Immature natural killer cell (primary cell): Measurements from ENCODE around the gene DNAH8. TPM values are rescaled to one million over a fixed set of nuclear protein-coding genes. Genes with fewer than 3 reads are reported as not detected.
"Not testable (repeated sequence)": the region's sequence is repeated elsewhere in the genome, so short reads cannot be mapped to it uniquely, and the experiment has no call there.

Source experiments
- DNase-seq, 3 donors: peaks; one replicate each; pipeline ENCODE4 v3.0.0; 2022; ENCODE audit warnings: mixed read lengths in 1 of 3
- H3K27ac Mint-ChIP-seq, 6 donors: one replicate each; pipeline ENCODE4 v1.8.0; 2020; ENCODE audit warnings: mixed read lengths in 6 of 6, mild to moderate bottlenecking in 5 of 6, inconsistent platforms in 4 of 6, moderate library complexity in 3 of 6
- H3K27me3 Mint-ChIP-seq, 3 donors: one replicate each; pipeline ENCODE4 v1.8.0; 2020 to 2021; ENCODE audit warnings: low read depth in 3 of 3, mild to moderate bottlenecking in 3 of 3, mixed read lengths in 3 of 3, moderate library complexity in 3 of 3, inconsistent platforms in 1 of 3
- H3K36me3 Mint-ChIP-seq, 3 donors: one replicate each; pipeline ENCODE4 v1.8.0; 2020; ENCODE audit warnings: mixed read lengths in 3 of 3, inconsistent platforms in 2 of 3, mild to moderate bottlenecking in 2 of 3
- H3K4me1 Mint-ChIP-seq, 2 donors: one replicate each; pipeline ENCODE4 v1.8.0; 2020; ENCODE audit warnings: inconsistent platforms in 2 of 2, mild to moderate bottlenecking in 2 of 2, mixed read lengths in 2 of 2, moderate library complexity in 1 of 2
- H3K4me3 Mint-ChIP-seq, 5 donors: one replicate each; pipeline ENCODE4 v1.8.0; 2020; ENCODE audit warnings: mild to moderate bottlenecking in 5 of 5, mixed read lengths in 5 of 5, inconsistent platforms in 3 of 5, moderate library complexity in 3 of 5
- H3K9me3 Mint-ChIP-seq, 6 donors: one replicate each; pipeline ENCODE4 v1.8.0; 2020; ENCODE audit warnings: mild to moderate bottlenecking in 6 of 6, mixed read lengths in 6 of 6, inconsistent platforms in 4 of 6, moderate library complexity in 3 of 6
- polyA plus RNA-seq, 3 donors: library from polyadenylated mRNA; unstranded; fragments of 300-500 nt; fragmentation: Illumina TruSeq; gene quantifications; one replicate each; pipeline ENCODE4 v1.2.3, GENCODE V29; 2021

Gene DNAH8
- polyA plus RNA-seq, 3 donors from 2014 or later = not detected

DNA sequence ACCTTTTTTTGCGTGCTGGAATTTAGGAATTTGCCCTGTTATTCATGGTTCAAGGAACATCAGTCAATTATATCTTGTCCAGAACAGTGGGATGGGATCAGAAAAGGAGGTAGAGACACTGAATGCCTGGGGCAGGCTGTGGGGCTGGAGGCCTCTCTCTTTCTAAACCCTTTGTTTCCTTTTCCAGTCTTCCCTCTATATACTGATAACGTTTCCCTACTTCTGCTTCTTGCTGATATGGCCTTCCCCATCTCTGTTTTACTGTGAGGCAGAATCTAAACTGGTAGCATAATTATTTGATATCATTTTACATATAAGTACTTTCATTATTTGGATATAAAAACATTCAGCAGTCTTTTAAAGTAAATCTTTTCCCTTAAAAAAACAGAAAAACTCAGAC, 67.5 kb downstream of the DNAH8 start:
- H3K36me3 Mint-ChIP-seq = no peaks in the 10 kb centered on the region
- no peak overlapping the region for H3K4me3 Mint-ChIP-seq
- H3K27me3 Mint-ChIP-seq = peaks cover 4 to 7% (median 5%) of the 10 kb centered on the region in 3 donors
- H3K9me3 Mint-ChIP-seq = no peaks in the 10 kb centered on the region
- no peak for DNase-seq
- no peaks in the 10 kb centered on the region for H3K4me1 Mint-ChIP-seq
- no peak overlapping the region for H3K27ac Mint-ChIP-seq

DNA sequence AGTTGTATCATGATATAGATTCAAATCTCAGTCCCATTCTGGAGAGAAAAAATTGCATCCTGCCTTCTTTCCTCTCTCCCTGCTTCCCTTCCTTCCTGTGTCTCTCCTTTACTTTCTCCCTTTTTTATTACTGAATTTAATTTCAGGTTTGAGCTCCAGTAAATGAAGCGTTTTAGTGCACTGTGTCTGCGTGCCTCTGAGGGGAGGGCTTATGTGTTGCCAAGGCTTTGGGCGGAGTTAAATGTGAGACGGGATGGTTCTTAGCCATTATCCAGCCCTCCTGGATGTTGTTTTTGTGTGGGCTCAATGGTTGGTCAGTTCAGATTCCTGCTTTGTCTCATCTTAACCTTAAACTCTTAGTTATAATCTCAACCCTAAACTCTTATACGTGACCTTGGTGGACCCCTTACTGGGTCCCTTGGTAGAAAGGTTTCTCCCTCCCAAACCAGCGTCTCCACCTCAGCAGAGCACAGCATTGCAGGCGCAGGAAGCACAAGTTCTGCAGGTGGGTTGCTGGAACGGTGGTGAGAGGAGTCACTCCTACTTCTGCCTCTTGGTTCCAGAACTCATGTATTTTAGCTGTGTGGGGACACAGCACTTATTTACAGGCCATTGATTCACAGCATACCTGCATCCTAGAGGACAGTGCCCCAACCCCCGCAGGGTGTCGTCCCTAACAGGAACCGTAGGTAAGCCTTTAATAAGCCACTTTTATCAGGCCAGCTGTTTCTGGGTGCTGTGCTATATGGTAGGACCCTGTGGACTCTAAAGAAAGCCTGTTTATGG, 68.5 kb downstream of the DNAH8 start:
- H3K4me3 Mint-ChIP-seq = no peak overlapping the region
- no peak for DNase-seq
- H3K27ac Mint-ChIP-seq = no peak overlapping the region
- no peaks in the 10 kb centered on the region for H3K36me3 Mint-ChIP-seq
- no peaks in the 10 kb centered on the region for H3K4me1 Mint-ChIP-seq
- no peaks in the 10 kb centered on the region for H3K9me3 Mint-ChIP-seq
- H3K27me3 Mint-ChIP-seq = peaks cover 5 to 10% (median 5%) of the 10 kb centered on the region in 3 donors

DNA sequence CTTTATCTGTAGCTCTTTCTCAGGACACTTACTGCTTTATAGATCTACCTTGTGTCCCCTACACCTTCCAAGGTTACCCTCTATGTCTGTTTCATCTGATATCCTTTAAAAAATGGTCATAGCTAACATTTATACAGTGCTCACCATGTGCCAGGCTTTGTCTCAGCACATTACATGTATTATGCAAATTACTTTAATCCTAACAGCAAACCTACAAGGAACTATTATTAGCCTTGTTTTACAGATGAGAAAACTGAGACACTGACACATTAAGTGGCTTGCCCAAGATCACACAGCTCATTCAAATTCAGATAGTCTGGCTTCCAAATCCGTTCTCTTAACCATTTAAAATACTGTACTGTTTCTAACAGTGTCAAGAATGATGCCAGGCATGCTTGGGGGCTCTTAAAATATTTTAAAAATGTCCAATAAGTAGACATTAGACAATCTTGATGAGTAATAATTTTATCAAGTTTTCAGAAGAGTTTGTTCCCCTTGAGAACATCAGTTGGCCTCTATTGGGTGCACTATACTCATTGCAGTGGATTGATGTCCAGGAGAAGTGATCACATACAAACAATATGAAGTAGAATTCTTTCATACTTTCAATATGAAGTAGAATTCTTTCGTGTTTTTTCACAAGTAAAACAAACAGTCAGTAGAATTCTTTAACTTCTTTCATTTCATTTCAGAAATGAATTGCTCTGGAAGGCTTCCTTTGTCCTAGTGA, 69.6 kb downstream of the DNAH8 start:
- Mint-ChIP-seq H3K9me3 (no peaks in the 10 kb centered on the region), H3K4me1 (no peaks in the 10 kb centered on the region), H3K27ac (no peak overlapping the region), H3K36me3 (no peaks in the 10 kb centered on the region), H3K27me3 (peaks cover 7 to 10% (median 8%) of the 10 kb centered on the region in 3 donors), H3K4me3 (no peak overlapping the region)
- DNase-seq = no peak

DNA sequence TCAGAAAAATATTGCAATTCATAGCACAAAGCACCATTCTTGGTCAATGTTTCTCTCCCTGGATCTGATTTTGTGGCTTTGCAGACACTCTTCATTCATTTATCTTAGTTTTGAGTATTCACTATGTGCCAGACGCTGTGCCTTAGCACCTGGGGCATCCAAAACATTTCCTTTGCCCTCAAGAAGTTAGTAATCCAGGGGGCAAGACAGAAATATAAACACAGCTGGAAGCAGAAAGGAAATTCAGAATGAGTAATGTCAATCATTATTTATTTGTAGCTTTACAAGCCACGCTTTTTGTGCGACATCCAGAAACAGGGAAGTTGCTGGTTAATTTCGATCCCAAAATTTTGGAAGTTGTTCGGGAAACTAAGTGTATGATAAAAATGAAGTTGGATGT, 71.4 kb downstream of the DNAH8 start:
- DNase-seq = no peak
- H3K4me1 Mint-ChIP-seq = no peaks in the 10 kb centered on the region
- no peaks in the 10 kb centered on the region for H3K9me3 Mint-ChIP-seq

DNA sequence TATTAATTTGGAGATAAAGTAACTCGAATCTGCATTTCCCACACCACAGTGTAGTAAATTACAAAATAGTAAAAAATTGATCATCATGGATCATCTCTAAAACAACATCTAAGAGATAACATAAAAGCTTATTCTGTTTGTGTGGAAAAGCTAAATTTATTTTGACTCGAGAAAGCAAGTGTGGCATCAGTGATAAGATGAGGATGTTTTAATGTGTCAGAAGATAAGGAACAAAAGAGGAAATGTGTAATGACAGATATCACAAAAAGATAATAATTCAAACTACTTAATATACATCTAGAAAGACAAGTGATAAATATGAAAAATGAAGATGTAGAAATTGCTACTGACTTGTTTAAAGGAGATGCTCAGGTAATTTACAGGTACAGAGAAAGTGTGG, 74.1 kb downstream of the DNAH8 start:
- H3K4me1 Mint-ChIP-seq = no peaks in the 10 kb centered on the region
- no peak overlapping the region for H3K27ac Mint-ChIP-seq
- H3K36me3 Mint-ChIP-seq = no peaks in the 10 kb centered on the region
- no peak overlapping the region for H3K4me3 Mint-ChIP-seq
- peaks cover 8 to 10% (median 8%) of the 10 kb centered on the region in 3 donors for H3K27me3 Mint-ChIP-seq
- H3K9me3 Mint-ChIP-seq = no peaks in the 10 kb centered on the region
- DNase-seq = no peak

More for the DNA sequence above, 71.4 kb downstream of the DNAH8 start:
- Mint-ChIP-seq H3K36me3 (no peaks in the 10 kb centered on the region), H3K4me3 (no peak overlapping the region), H3K27me3 (peaks cover 6 to 10% (median 8%) of the 10 kb centered on the region in 3 donors), H3K27ac (no peak overlapping the region)

DNA sequence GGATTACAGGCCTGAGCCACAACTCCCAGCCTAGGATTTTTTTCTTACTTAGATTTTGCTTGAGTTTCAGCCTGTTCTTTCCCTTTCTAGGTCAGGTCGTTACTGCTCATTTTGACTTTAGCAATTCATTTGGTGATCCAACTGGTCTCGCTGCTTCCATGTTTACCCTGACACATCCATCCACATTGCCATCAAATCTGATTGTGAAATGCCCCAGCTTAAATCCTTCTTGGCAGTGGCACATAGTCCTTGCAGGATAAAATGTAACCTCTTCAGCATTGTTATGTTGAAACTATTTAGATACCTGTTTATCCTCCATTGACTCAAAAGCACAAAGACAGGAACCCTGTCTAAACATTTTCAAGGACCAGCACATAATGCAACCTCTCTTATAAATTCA, 77.2 kb downstream of the DNAH8 start:
- no peak for DNase-seq
- Mint-ChIP-seq H3K9me3 (no peaks in the 10 kb centered on the region), H3K4me1 (no peaks in the 10 kb centered on the region), H3K27ac (no peak overlapping the region), H3K36me3 (no peaks in the 10 kb centered on the region), H3K4me3 (no peak overlapping the region), H3K27me3 (peaks cover 6 to 13% (median 10%) of the 10 kb centered on the region in 3 donors)

DNA sequence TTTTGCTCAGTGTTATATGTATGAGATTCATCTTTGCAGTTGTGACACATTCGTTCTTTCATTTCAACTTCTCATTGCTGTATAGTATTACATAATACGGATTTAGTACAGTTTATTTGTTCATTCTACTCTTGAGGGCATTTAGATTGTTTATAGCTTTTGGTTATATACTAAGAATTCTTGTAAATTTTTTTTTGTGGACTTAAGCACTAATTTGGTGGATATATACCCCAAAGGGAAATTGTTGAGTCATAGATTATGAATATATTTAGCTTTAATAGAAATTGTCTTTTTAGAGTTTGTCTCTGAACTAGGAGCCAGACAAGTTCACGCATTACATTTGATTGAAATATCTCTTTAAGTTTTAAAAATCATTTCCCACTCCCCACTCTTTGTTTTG, 79.6 kb downstream of the DNAH8 start:
- no peak overlapping the region for H3K27ac Mint-ChIP-seq
- H3K4me3 Mint-ChIP-seq = no peak overlapping the region
- no peak for DNase-seq
- H3K27me3 Mint-ChIP-seq = peaks cover 8 to 13% (median 8%) of the 10 kb centered on the region in 3 donors
- no peaks in the 10 kb centered on the region for H3K4me1 Mint-ChIP-seq
- no peaks in the 10 kb centered on the region for H3K9me3 Mint-ChIP-seq
- no peaks in the 10 kb centered on the region for H3K36me3 Mint-ChIP-seq

DNA sequence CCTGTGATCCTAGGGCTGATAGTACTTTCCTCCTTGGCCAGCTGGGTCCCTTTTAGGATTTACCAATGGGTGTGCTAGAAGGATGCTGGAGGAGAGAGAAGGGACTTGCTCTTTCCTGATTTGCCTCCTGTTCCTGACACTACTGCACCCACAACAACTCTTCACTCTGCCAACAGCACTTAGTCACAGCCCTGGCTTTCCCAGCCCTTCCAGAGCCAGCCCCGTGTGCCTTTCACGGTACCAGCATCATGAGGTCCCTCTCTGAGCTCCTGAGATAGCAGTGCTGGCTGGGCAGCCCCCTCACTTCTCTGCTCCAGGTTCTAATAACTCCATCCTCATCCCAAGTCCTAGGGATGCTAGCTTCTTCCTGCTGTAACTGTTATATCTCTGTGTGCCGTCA, 80.9 kb downstream of the DNAH8 start:
- Mint-ChIP-seq H3K27me3 (peaks cover 14 to 16% (median 15%) of the 10 kb centered on the region in 3 donors), H3K4me3 (no peak overlapping the region), H3K27ac (no peak overlapping the region), H3K9me3 (no peaks in the 10 kb centered on the region), H3K36me3 (no peaks in the 10 kb centered on the region), H3K4me1 (no peaks in the 10 kb centered on the region)
- no peak for DNase-seq

DNA sequence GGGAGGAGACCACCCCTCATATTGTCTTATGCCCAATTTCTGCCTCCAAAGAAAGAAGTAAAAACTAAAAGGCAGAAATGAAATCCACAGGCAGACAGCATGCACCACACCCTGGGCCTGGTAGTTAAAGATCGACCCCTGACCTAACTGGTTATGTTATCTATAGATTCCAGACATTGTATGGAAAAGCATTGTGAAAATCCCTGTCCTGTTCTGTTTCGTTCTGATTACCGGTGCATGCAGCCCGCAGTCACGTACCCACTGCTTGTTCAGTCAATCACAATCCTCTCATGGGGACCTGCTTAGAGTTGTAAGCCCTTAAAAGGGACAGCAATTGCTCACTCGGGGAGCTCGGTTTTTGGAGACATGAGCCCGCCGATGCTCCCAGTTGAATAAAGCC, 81.3 kb downstream of the DNAH8 start:
- H3K4me3 Mint-ChIP-seq, H3K9me3 Mint-ChIP-seq, H3K4me1 Mint-ChIP-seq, H3K36me3 Mint-ChIP-seq, DNase-seq, H3K27ac Mint-ChIP-seq: not testable (repeated sequence)
- H3K27me3 Mint-ChIP-seq = peaks cover 14 to 16% (median 15%) of the 10 kb centered on the region in 3 donors

DNA sequence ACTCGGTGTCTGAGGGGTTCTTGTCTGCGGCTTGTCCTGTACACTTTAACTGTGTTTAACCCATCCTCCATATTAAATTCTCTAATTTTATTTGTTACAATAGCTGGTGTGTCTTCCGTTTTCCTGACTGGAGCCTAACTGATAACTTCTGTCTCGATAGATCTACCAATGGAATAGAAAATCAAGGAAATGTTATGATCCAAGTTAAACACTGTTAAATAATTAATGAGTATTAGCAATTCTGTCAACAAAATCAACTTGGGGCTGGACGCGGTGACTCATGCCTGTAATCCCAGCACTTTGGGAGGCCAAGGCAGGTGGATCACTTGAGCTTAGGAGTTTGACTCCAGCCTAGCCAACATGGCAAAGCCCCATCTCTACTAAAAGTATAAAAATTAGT, 81.7 kb downstream of the DNAH8 start:
- H3K27ac Mint-ChIP-seq = no peak overlapping the region
- H3K4me3 Mint-ChIP-seq = no peak overlapping the region
- peaks cover 14 to 16% (median 15%) of the 10 kb centered on the region in 3 donors for H3K27me3 Mint-ChIP-seq
- no peaks in the 10 kb centered on the region for H3K36me3 Mint-ChIP-seq
- no peaks in the 10 kb centered on the region for H3K4me1 Mint-ChIP-seq
- H3K9me3 Mint-ChIP-seq = no peaks in the 10 kb centered on the region
- no peak for DNase-seq

DNA sequence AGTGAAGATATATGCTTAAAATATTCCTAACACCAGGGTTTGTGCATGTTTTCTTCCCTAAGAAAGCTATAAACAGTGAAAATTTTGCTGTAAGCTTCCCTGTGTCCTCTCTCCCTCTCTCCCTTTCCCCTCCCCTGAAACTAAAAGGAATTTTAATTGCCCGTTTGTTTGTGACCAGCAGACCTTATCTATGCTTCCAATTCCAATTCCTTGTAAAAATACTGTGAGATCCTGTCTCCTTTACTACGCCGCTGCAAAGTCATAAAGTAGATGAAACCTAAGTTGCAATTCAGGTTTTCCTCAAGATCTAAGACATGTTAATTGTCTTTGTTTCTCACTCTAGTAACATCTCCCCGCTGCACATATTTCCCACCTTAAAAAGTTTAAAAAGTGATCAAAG, 82.3 kb downstream of the DNAH8 start:
- Mint-ChIP-seq H3K4me3 (no peak overlapping the region), H3K27ac (no peak overlapping the region), H3K27me3 (peaks cover 13 to 15% (median 14%) of the 10 kb centered on the region in 3 donors), H3K9me3 (no peaks in the 10 kb centered on the region), H3K4me1 (no peaks in the 10 kb centered on the region), H3K36me3 (no peaks in the 10 kb centered on the region)
- DNase-seq = no peak

DNA sequence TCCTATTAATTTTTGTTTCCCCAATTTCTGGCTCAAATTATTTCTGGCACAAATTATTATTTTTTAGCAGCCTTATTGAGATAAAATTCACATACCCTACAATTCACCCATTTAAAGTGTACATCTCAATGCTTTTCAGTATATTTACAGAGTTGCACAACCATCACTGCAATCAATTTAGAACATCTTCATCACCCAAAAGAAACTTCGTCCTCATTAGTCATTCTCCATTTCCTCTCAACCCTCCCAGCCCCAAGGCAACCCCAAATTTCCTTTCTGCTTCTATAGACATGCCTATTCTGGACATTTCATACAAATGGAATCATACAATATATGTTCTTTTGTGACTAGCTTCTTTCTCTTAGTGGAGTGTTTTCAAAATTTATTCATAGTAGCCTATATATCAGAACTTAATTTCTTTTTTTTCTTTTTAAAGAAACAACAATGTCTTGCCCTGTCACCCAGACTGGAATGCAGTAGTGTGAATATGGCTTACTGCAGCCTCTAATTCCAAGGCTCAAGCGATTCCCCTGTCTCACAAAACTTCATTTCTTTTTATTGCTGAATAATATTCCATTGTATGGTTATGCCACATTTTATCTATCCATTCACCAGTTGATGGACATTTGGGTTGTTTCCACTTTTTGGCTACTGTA, 84.5 kb downstream of the DNAH8 start:
- no peaks in the 10 kb centered on the region for H3K9me3 Mint-ChIP-seq
- no peaks in the 10 kb centered on the region for H3K36me3 Mint-ChIP-seq
- H3K27me3 Mint-ChIP-seq = peaks cover 12 to 18% (median 15%) of the 10 kb centered on the region in 3 donors
- no peak for DNase-seq
- H3K27ac Mint-ChIP-seq = no peak overlapping the region
- H3K4me3 Mint-ChIP-seq = no peak overlapping the region
- H3K4me1 Mint-ChIP-seq = no peaks in the 10 kb centered on the region

DNA sequence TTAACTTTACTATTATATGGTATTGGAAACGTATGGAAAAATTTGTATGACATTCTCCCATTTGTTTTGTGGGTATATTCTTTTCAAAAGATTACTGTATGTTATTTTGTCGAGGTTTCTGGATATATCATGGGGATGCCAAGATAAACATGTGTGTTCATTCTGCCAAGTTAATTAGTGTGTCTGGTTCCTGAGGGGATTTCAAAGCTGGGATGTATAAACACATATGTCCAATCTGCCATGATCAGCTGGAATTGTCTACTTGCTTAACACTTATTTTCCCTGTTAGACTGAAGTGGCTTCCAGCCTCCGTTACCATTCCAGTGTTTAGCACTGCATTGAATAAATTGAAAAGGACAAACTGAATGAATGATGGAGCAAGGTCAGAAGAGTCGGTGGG, 86.2 kb downstream of the DNAH8 start:
- no peak for DNase-seq
- H3K9me3 Mint-ChIP-seq = no peaks in the 10 kb centered on the region
- no peak overlapping the region for H3K4me3 Mint-ChIP-seq
- no peaks in the 10 kb centered on the region for H3K36me3 Mint-ChIP-seq
- H3K4me1 Mint-ChIP-seq = no peaks in the 10 kb centered on the region
- peaks cover 12 to 20% (median 12%) of the 10 kb centered on the region in 3 donors for H3K27me3 Mint-ChIP-seq
- H3K27ac Mint-ChIP-seq = no peak overlapping the region

DNA sequence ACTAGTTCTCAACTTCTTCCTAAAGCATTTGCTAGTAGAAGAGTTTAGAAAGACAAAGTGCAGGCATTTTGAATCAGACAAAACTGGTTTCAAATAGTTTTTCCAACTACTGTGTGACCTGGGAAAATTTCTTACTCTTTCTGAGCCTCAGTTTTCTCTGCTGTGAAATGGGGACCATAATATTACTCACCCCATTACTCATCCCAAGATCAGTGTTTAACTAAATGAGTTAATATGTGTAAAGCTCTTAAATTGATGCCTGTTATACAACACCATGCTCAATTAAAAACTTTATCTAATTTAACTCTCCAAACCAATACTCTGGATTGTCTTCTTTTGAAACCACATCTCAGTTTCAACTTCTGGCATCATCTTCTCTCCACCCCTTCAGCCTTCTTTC, 87.4 kb downstream of the DNAH8 start:
- no peak for DNase-seq
- Mint-ChIP-seq H3K4me1 (no peaks in the 10 kb centered on the region), H3K4me3 (no peak overlapping the region), H3K9me3 (no peaks in the 10 kb centered on the region), H3K36me3 (no peaks in the 10 kb centered on the region), H3K27ac (no peak overlapping the region), H3K27me3 (peaks cover 11 to 22% (median 12%) of the 10 kb centered on the region in 3 donors)
